Activated gamma-delta T cell treated with anti-CD3 and anti-CD28 coated beads, Interleukin-2, amount 50 U/mL, for 16 hours (primary cell): ENCODE results near the gene NUP43.
"Not testable (repeated sequence)": the region's sequence is repeated elsewhere in the genome, so short reads cannot be mapped to it uniquely, and the experiment has no call there.

ENCODE experiments used
- DNase-seq: peaks from one replicate; pipeline ENCODE4 v3.0.0-alpha.2; 2020; ENCODE audit warnings: low read depth

The NUP43 gene

DNA sequence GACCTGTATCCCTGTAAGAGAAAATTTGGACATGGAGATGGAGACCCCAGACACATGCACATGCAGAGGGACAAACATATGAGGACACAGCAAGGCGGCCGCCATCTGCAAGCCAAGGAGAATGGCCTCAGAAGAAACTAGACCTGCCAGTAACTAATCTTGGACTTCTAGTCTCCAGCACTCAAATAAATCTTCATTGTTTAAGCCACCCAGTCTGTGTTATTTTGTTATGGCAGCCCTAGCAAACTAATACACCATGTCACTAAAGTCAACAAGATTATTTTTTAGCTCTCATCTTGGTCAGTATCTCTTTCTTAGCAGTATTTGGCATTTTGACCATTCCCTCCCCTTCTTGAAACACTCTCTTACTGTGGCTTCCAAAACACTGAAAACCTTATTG is 55.1 kb downstream of the NUP43 start:
- no peak for DNase-seq

DNA sequence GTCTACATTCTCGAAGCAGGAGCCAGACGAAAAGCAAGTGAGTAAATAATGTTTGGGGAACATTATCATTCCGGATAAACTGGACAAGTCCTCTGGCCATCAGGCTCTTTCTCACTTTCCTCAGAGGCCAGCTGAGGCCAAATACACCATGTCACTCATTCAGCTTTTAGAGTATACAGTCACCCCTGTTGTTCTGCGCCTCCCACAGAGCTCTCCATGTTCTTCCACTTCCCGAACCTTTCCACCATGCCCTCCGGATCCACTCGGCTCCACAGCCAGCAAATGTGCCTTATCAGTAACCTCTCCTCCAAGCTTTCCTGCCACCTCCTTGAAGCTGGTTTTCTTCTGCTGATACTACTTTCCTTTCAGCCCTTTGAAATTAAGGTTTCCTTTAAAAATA is 60.1 kb downstream of the NUP43 start:
- no peak for DNase-seq

DNA sequence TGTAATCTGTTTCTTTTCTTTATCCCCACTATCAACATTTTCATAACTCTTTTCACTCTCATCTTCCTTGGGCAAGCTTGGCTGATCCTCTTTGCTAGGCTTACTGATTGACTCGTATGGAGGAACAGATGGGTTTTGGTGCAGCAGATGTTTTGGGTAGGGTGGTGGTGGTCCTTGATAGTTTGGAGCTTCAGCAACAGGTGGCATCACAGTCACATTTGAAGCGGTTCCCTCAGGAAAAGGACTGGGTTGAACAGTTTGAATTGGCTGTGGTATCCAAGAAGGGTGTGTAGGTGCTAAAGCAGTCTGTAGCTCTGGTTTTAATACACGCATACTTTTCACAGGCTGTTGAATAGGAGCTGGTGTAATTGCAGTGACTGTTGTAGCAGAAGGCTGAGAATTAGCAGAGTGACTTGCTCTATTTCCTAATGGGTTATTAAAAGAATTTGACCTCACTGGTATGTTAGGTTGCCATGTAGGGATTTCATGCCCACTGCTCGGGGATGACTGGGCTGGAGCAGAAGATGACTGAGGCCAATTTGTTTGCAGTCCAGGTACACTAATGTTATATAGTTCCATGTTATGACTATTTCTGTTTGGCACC is 63.0 kb downstream of the NUP43 start:
- no peak for DNase-seq

DNA sequence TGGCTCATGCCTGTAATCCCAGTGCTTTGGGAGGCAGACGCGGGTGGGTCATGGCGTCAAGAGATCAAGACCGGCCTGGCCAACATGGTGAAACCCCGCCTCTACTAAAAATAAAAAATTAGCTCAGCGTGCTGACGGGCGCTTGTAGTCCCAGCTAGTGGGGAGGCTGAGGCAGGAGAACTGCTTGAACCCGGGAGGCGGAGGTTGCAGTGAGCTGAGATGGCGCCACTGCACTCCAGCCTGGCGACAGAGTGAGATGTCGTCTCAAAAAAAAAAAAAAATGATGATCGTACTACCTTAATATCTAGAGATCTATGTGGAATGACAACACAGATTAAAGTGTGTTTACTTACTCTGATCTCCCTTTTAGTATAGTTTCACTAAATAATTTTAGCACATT is 64.5 kb downstream of the NUP43 start:
- not testable (repeated sequence) for DNase-seq

DNA sequence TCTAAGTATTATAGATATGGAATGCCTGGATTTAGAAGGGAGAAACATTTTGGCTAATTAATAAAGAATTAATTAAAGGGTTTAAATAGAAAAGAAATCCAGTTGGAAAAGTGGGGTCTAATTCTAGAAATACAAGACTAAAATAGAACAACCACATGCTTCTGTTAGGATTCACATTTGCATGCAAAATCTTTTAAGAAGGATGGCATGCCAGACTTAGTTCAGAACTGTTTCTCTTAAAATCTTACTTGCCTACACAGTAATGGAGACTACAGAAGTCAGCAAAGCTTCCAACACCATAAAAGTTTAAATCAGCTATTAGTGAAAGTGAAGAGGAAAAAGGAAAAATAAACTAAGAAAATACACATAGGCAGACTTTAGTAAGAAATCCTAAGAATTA is 65.1 kb downstream of the NUP43 start:
- no peak for DNase-seq

DNA sequence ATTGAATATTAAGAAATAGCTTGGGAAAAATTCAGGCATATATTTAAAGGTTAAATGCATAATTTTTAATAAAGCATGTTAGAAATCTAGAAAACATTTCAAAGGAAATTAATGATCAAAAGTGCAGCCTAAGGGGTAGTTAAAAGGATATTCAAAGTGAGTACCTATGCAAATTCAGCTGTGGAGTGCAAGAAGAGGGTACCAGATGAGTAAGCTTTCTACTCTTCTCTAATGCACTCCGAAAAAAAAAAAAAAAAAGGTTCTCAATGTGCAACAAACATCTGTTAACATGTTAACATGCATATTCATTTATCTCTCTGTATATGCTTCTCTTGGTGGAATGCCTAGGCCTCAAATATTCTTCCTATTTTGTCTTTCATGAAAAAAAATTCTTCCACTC is 65.8 kb downstream of the NUP43 start:
- no peak for DNase-seq
